Measurements from ENCODE around the gene DDAH1.

GRCh38 chr1:85398391-85399064 is 66.4 kb downstream of the DDAH1 start:
- TF ChIP-seq POLR2AphosphoS5 (IDR thresholded peaks at IDR 0.05; ENCODE audit: low read depth, low read length), result no peak
- TF ChIP-seq TAF1 (IDR thresholded peaks at IDR 0.05; ENCODE audit: low read depth, low read length), result no peak
- no peak for TF ChIP-seq POLR2A (IDR thresholded peaks at IDR 0.05; ENCODE audit: low read depth, low read length)
- TF ChIP-seq PAX5 (IDR thresholded peaks at IDR 0.05; ENCODE audit: insufficient read depth, low read length, severe bottlenecking), result no peak
- no peak for TF ChIP-seq SPI1 (IDR thresholded peaks at IDR 0.05; ENCODE audit: low read depth, low read length)
- TF ChIP-seq POU2F2 (IDR thresholded peaks at IDR 0.05; ENCODE audit: low read depth, low read length), result no peak

Data from GM12891 (cell line).